ENCODE data around the gene EPB41L2. TPM values are rescaled to one million over a fixed set of nuclear protein-coding genes. Genes with fewer than 3 reads are reported as not detected.

EPB41L2 gene
- total RNA-seq, 1 donor from 2014 or later = 61.8 TPM

GRCh38 chr6:130958468-130958867 lies 104.6 kb downstream of the EPB41L2 start:
- H3K9me3 ChIP-seq (ENCODE audit: low read depth) = no peaks in the 10 kb centered on the region
- no peaks in the 10 kb centered on the region for H3K9me3 Mint-ChIP-seq
- H2AFZ ChIP-seq (replicated peaks) = no peak overlapping the region
- H3K27me3 Mint-ChIP-seq (ENCODE audit: insufficient read depth, low read depth) = no peaks in the 10 kb centered on the region
- H3F3A ChIP-seq (ENCODE audit: low read depth) = no peaks in the 10 kb centered on the region
- TF ChIP-seq EZH2 (IDR thresholded peaks at IDR 0.05) = no peak
- no peak for TF ChIP-seq EZH2phosphoT487 (IDR thresholded peaks at IDR 0.05)
- TF ChIP-seq, protein P1, sequence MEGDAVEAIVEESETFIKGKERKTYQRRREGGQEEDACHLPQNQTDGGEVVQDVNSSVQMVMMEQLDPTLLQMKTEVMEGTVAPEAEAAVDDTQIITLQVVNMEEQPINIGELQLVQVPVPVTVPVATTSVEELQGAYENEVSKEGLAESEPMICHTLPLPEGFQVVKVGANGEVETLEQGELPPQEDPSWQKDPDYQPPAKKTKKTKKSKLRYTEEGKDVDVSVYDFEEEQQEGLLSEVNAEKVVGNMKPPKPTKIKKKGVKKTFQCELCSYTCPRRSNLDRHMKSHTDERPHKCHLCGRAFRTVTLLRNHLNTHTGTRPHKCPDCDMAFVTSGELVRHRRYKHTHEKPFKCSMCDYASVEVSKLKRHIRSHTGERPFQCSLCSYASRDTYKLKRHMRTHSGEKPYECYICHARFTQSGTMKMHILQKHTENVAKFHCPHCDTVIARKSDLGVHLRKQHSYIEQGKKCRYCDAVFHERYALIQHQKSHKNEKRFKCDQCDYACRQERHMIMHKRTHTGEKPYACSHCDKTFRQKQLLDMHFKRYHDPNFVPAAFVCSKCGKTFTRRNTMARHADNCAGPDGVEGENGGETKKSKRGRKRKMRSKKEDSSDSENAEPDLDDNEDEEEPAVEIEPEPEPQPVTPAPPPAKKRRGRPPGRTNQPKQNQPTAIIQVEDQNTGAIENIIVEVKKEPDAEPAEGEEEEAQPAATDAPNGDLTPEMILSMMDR (IDR thresholded peaks at IDR 0.05) = no peak
- no peak overlapping the region for H3K4me3 Mint-ChIP-seq
- no peaks in the 10 kb centered on the region for H3K36me3 ChIP-seq
- no peaks in the 10 kb centered on the region for H3K27me3 ChIP-seq
- H3K4me1 Mint-ChIP-seq = peaks cover 5% of the 10 kb centered on the region
- no peak overlapping the region for H3K27ac ChIP-seq
- H3K4me3 ChIP-seq = no peak overlapping the region
- peaks cover 19% of the 10 kb centered on the region for H3K79me2 ChIP-seq (ENCODE audit: low read depth)
- H4K20me1 ChIP-seq (ENCODE audit: low read depth) = no peaks in the 10 kb centered on the region
- H3K4me2 ChIP-seq = no peak overlapping the region
- no peak overlapping the region for H3K9ac ChIP-seq
- DNase-seq (ENCODE audit: low spot score) = no peak
- no peak overlapping the region for H3K27ac Mint-ChIP-seq
- H3K4me1 ChIP-seq = no peaks in the 10 kb centered on the region
- peaks cover 14% of the 10 kb centered on the region for H3K36me3 Mint-ChIP-seq

DNA sequence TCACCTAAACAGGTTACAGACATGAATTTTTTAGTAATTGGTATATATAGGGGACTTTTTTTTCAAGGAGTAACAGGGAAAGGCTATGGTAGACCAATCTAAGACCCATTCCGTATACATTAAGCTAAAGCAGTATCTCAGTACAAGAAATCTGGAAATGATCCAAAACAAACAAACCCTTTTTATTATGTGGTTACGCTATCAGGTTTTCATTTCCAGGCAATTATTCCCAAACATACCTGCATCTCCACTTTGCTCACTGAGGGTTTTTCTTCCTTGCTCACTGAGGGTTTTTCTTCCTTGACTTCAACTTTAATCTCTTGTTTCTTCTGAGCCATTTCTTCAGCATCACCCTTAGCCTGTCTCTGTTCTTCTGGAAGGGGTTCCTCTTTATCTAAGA lies 107.3 kb downstream of the EPB41L2 start:
- Histone ChIP-seq H3K4me3 (no peak overlapping the region), H3K9me3 (ENCODE audit: low read depth) (no peaks in the 10 kb centered on the region), H3K36me3 (no peaks in the 10 kb centered on the region), H3K9ac (no peak overlapping the region), H3K79me2 (ENCODE audit: low read depth) (peaks cover 12% of the 10 kb centered on the region), H2AFZ (replicated peaks) (no peak overlapping the region), H3F3A (ENCODE audit: low read depth) (no peaks in the 10 kb centered on the region), H3K27ac (no peak overlapping the region), H3K27me3 (no peaks in the 10 kb centered on the region), H3K4me2 (no peak overlapping the region), H4K20me1 (ENCODE audit: low read depth) (no peaks in the 10 kb centered on the region), H3K4me1 (no peaks in the 10 kb centered on the region)
- no peak for DNase-seq (ENCODE audit: low spot score)
- no peaks in the 10 kb centered on the region for H3K27me3 Mint-ChIP-seq (ENCODE audit: insufficient read depth, low read depth)
- no peaks in the 10 kb centered on the region for H3K4me1 Mint-ChIP-seq
- peaks cover 2% of the 10 kb centered on the region for H3K9me3 Mint-ChIP-seq
- peaks cover 28% of the 10 kb centered on the region for H3K36me3 Mint-ChIP-seq
- no peak for TF ChIP-seq EZH2phosphoT487 (IDR thresholded peaks at IDR 0.05)
- TF ChIP-seq, protein P1 (IDR thresholded peaks at IDR 0.05) = no peak
- TF ChIP-seq EZH2 (IDR thresholded peaks at IDR 0.05) = no peak
- no peak overlapping the region for H3K4me3 Mint-ChIP-seq
- no peak overlapping the region for H3K27ac Mint-ChIP-seq

- peaks cover 19% of the 10 kb centered on the region for H3K36me3 Mint-ChIP-seq
- TF ChIP-seq EZH2 (IDR thresholded peaks at IDR 0.05) (no peak), EZH2phosphoT487 (IDR thresholded peaks at IDR 0.05) (no peak)
- TF ChIP-seq, protein P1 (IDR thresholded peaks at IDR 0.05) = no peak
Observed at GRCh38 chr6:130949553-130949952, 113.5 kb downstream of the EPB41L2 start.

More at GRCh38 chr6:130949553-130949952, 113.5 kb downstream of the EPB41L2 start:
- Histone ChIP-seq H3K36me3 (no peaks in the 10 kb centered on the region), H3K9me3 (ENCODE audit: low read depth) (no peaks in the 10 kb centered on the region), H3F3A (ENCODE audit: low read depth) (no peaks in the 10 kb centered on the region), H3K9ac (no peak overlapping the region), H3K27ac (no peak overlapping the region), H3K79me2 (ENCODE audit: low read depth) (no peaks in the 10 kb centered on the region), H3K4me2 (no peak overlapping the region), H3K4me3 (no peak overlapping the region), H3K27me3 (no peaks in the 10 kb centered on the region), H4K20me1 (ENCODE audit: low read depth) (no peaks in the 10 kb centered on the region), H3K4me1 (peaks cover 18% of the 10 kb centered on the region), H2AFZ (replicated peaks) (no peak overlapping the region)
- H3K27ac Mint-ChIP-seq = no peak overlapping the region
- H3K9me3 Mint-ChIP-seq = peaks cover 2% of the 10 kb centered on the region
- no peaks in the 10 kb centered on the region for H3K27me3 Mint-ChIP-seq (ENCODE audit: insufficient read depth, low read depth)
- peaks cover 12% of the 10 kb centered on the region for H3K4me1 Mint-ChIP-seq
- DNase-seq (ENCODE audit: low spot score) = no peak
- H3K4me3 Mint-ChIP-seq = no peak overlapping the region
